NK-92 (cell line): ENCODE data around the gene OCA2.
"Not testable (repeated sequence)": the region's sequence is repeated elsewhere in the genome, so short reads cannot be mapped to it uniquely, and the experiment has no call there.

Experiments
- DNase-seq: peaks from one replicate; lab custom pipeline; 2025; ENCODE audit not compliant: unreplicated experiment; lab: John Stamatoyannopoulos, UW

The OCA2 gene

DNA sequence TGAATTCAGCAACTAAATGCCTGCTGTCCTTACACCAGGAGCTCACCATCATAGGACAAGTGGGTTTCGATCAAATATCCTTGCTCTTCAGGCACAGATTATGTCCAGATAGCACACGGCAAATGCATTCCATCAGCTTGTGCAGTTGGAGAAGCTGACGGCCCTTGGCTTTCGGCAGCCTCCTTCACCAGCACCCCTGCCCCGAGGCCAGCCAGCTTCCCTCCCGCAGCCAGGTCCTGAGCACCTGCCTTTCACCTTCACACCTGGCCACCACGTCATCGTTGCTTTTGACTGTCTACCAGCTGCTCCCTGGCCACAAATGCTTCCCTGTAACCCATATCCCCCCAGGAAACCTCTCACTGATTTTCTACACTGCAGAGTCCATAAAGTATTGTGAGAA lies 355.5 kb downstream of the OCA2 start:
- no peak for DNase-seq

GRCh38 chr15:27742751-27743477 lies 356.2 kb downstream of the OCA2 start:
- DNase-seq, result no peak

- DNase-seq, result no peak
Observed at GRCh38 chr15:27741226-27741860, 357.8 kb downstream of the OCA2 start.

- no peak for DNase-seq
Observed at GRCh38 chr15:27734785-27735495, 364.2 kb downstream of the OCA2 start.

GRCh38 chr15:27731776-27732175 lies 367.3 kb downstream of the OCA2 start:
- no peak for DNase-seq

- DNase-seq, result no peak
Observed at GRCh38 chr15:27730868-27731267, 368.2 kb downstream of the OCA2 start.

DNA sequence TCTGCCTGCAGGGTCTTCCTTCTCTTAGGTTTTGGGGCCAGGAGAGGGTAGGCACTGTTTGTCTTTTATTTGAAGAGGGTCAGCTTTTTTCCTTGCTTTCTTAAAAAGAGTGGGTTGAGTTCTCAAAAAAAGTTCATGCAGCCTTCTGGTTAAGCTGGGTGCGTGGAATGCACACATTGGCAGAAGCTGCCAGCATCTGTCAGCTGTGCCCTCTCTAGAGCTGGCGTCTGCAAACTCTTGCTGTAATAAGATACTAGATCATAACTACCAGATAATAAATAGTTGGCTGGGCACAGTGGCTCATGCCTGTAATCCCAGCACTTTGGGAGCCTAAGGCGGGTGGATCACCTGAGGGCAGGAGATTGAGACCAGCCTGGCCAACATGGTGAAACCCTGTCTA lies 373.4 kb downstream of the OCA2 start:
- no peak for DNase-seq

DNA sequence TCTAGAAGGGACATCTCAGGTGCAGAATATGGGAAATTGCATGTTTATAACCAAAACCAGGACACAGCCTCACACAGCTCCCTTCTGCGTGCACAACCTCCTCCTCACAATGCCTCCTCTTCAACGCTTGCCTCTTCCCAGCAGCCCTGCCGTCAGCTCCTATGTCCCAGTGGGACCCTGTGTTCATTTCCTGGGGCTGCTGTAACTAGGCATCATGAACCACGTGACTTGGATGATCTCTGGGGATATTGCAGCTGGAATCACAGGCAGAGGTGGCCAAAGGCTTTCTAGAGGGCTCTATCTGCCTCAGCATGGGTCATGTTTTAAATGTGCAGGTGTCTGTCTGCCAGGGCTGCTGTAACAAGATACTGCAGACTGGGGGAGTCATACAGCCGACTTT lies 375.3 kb downstream of the OCA2 start:
- DNase-seq, result no peak

DNA sequence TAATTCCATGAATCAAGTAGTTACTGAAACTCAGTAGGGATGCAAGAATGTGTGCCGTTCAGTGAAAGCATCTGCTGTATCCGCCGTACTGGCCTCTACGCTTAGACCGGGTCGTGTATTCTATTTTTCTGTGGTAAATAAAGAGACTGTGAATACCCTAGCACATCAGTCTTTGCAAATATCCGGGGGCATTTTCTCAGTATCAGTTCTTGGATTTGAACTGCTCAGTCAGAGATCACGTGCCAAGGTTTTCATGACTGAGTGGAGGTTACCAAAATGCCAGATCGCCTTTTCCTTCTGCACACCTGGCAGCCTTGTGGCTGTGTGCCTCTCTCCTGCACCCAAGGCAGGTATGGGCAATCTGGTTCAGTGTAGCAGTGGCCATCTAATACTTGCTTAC lies 377.0 kb downstream of the OCA2 start:
- DNase-seq, result no peak

GRCh38 chr15:27714675-27715074 lies 384.4 kb downstream of the OCA2 start:
- no peak for DNase-seq

GRCh38 chr15:27713850-27714249 lies 385.3 kb downstream of the OCA2 start:
- not testable (repeated sequence) for DNase-seq

- no peak for DNase-seq
Observed at GRCh38 chr15:27707257-27707656, 391.9 kb downstream of the OCA2 start.

- DNase-seq, result no peak
Observed at GRCh38 chr15:27706300-27706699, 392.8 kb downstream of the OCA2 start.

DNA sequence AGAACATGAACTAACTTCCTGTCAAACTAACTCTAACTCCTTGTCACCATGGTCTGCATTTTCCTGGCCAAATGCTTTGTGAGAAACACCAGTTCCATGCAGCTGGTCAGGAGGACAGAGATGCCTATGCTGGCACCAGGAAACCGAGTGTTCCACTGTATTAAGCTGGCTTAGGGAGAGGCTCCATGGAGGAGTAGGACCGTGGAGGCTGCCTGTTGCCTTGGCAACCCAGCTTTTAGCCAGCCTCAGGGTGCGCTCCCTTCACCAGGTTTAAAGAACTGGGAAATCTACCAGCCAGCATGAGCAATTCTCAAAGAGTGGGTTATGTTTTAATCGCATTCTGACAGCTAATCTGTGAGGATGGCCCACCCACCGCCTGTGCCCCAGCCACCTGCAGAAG lies 394.1 kb downstream of the OCA2 start:
- no peak for DNase-seq
